Cortex of kidney (tissue), 1 donor: ENCODE results near the gene SOD1.
A peak's percentile ranks its signal among the peaks of the same experiment; 100 is the strongest.
"Not testable (repeated sequence)": the region's sequence is repeated elsewhere in the genome, so short reads cannot be mapped to it uniquely, and the experiment has no call there.

Source experiments
- DNase-seq: peaks from one replicate; lab custom pipeline; 2025; lab: John Stamatoyannopoulos, UW

The SOD1 gene

DNA sequence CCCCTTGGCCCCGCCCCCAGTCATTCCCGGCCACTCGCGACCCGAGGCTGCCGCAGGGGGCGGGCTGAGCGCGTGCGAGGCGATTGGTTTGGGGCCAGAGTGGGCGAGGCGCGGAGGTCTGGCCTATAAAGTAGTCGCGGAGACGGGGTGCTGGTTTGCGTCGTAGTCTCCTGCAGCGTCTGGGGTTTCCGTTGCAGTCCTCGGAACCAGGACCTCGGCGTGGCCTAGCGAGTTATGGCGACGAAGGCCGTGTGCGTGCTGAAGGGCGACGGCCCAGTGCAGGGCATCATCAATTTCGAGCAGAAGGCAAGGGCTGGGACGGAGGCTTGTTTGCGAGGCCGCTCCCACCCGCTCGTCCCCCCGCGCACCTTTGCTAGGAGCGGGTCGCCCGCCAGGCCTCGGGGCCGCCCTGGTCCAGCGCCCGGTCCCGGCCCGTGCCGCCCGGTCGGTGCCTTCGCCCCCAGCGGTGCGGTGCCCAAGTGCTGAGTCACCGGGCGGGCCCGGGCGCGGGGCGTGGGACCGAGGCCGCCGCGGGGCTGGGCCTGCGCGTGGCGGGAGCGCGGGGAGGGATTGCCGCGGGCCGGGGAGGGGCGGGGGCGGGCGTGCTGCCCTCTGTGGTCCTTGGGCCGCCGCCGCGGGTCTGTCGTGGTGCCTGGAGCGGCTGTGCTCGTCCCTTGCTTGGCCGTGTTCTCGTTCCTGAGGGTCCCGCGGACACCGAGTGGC is at the start of gene SOD1:
TSS of gene SOD1 (plus strand) at position 158 of the 723 bp plus-strand sequence. CDS start at position 235, 77 bp downstream.
- peak; percentile 41 for DNase-seq

DNA sequence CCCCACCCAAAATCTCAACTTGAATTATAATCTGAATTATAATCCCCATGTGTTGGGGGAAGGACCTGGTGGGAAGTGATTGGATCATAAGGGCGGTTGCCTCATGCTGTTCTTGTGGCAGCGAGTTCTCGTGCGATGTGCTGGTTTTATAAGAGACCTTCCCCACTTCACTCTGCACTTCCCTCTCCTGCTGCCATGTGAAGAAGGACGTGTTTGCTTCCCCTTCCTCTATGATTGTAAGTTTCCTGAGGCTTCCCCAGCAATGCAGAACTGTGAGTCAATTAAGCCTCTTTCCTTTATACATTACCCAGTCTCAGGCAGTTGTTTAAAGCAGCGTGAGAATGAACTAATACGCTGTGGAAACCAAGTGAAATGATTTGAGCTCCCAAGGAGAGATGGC is 48.0 kb upstream of the SOD1 start:
- no peak for DNase-seq

DNA sequence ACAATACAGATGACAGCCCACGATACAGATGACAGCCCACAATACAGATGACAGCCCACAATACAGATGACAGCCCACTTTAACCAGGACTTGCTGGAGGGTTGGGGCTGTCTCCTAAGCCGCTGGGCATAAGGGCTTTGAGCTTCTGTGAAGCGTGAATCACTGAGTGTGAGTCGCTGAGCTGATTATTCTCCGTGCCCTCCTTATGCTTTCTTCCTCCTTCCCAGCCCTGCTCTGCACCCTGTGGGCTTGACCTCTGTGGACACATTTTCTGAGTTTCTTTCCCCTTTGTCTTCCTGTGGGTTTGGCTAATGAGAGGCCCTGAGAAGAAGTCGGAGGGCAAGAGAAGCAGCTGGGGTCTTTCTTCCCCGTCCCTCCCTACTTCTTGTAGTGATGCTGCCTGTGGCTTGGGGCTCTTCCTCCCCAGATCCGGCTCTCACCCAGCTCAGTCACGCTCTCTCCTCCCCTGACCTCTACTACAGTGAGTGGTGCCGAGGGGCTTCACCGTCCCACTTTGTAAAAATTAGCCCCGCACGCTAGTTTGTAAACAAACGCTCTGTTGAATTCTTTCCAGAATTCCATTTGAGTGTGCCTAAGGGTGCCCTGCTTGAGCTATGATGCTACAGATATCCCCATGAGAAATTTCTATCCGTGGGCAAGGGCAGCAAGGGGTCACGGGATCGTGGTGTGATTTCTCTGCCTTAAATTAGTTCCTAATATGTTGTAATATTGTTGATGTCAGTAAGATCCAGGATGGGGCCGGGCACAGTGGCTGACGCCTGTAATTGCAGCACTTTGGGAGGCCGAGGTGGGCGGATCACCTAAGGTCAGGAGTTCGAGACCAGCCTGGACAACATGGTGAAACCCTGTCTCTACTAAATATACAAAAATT is 46.4 kb upstream of the SOD1 start:
- no peak for DNase-seq

DNA sequence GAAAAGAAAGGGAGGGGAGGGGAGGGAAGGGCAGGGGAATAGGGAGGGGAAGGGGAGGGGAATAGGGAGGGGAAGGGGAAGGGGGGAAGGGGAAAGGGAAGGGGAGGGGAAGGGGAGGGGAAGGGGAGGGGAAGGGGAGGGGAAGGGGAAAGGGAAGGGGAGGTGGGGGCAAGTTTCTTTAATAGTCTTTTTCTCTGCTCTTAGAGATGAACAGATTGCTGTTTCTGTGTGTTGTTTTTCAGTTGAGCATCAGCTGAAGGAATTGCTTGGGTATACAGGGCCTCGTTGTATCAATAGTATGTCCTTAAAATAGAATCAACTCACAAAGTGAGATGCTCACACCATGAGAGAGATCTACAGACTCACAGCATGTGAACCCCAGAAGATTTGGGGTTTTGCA is 44.8 kb upstream of the SOD1 start:
- no peak for DNase-seq

DNA sequence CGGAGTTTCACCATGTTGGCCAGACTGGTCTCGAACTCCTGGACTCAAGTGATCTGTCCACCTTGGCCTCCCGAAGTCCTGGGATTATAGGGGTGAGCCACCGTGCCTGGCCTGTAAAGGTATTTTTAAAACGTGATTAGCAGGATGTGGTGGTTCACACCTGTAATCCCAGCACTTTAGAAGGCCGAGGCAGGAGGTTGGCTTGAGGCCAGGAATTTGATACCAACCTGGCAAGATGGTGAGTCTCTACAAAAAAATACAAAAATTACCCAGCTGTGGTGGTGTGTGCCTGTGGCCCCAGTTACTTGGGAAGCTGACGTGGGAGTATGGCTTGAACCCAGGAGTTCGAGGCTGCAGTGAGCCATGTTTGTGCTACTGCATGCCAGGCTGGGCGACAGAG is 43.3 kb upstream of the SOD1 start:
- DNase-seq = no peak

DNA sequence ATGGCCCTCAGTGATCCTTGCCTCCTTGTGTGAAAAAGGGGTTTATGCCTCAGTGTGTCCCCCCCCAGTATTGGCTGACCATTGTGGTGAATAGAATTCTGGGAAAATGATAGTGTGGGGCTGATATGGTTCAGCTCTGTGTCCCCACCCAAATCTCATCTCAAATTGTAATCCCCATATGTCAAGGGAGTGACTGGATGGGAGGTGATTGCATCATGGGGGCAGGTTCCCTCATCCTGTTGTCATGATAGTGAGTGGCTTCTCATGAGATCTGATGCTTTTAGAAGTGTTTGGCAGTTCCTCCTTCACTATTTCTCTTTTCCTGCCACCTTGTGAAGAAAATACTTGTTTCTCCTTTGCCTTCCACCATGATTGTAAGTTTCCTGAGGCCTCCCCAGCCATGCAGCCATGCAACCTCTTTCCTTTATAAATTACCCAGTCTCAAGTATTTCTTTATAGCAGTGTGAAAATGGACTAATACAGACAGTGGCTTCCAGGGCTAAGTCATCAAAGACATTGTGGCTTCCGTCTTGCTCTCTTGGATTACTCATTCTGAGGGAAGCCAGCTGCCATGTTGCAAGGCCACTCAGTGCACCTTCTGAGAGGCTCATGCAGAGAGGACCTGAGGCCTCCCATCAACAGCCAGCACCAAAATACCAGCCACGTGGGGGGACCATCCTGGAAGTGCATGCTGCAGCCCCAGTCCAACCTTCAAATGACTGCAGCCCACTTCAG is 40.6 kb upstream of the SOD1 start:
- DNase-seq = no peak

DNA sequence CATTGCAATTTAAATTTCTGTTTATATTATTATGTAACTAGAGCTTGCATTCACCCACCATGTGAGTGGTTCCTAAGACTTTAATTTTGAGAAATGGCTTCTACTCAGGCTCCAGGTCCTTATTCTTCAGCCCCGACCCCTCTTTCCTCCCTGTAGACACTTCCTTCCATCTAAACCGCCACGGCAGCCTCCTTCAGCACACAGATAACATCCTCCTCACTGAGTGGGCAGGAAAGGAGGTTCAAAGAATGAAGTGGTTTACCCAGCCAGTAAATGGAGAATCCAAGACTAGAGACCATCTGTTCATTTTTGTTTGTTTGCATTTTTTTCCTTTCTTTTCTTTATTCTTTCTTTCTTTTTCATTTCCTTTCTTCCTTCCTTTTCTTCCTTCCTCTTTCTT is 37.1 kb upstream of the SOD1 start:
- DNase-seq = no peak

DNA sequence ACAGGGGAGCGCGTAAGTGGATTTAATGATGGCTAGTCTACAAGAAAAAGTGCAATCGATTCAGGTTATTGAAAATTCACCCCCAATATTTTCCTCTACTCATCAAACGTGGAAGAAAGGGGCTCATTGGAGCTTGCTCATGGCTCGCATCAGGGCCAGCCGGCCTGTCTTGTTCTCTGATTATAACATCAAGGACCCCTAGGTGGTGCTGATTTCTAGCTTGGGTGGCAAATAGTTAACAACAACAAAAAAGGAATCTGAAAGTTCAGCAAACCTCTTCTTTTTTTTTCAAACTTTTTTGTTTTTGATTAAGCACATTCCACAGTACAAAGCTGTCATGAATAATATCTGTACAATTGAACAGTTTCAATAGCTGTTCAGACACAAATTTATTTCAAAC is 35.8 kb upstream of the SOD1 start:
- no peak for DNase-seq

DNA sequence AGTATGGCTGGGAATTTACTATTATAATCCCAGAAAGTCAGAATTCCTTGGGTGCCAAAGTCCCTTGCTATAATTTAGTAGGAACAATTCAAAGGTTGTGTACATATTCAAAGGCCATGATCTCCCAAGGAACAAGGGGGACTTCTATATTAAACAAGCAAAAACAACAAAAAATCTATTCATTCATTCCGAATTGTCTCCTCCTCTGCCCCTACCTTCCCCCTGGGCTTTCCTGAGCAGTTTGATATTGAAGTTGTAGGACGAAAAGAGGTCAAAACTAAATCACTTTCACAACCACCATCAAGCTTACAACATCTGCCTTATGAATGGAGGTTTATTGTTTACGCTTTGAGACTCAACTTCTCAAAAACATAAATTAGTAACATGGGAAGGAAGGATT is 35.3 kb upstream of the SOD1 start:
- no peak for DNase-seq

DNA sequence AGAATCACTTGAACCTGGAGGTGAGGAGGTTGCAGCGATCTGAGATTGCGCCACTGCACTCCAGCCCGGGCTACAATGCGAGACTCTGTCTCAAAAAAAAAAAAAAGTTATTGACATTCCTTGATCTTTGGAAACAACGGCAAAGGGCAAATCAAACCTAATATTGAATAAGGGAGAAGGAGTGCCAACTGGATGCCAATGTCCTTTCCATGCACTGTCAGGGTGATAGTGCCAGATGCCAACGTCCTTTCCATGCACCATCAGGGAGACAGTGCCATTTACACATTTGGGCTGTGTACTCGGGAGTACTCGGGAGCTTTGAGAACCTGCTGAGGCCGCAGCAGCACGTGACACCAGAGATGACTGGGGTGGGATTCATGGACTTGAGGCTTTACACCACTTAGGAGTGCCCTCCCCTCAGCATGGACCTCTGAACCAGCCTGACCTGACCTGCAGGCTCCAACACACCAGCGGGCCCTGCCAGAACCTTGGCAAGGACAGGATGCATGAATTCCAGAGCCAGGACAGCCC is 34.5 kb upstream of the SOD1 start:
- DNase-seq = no peak

DNA sequence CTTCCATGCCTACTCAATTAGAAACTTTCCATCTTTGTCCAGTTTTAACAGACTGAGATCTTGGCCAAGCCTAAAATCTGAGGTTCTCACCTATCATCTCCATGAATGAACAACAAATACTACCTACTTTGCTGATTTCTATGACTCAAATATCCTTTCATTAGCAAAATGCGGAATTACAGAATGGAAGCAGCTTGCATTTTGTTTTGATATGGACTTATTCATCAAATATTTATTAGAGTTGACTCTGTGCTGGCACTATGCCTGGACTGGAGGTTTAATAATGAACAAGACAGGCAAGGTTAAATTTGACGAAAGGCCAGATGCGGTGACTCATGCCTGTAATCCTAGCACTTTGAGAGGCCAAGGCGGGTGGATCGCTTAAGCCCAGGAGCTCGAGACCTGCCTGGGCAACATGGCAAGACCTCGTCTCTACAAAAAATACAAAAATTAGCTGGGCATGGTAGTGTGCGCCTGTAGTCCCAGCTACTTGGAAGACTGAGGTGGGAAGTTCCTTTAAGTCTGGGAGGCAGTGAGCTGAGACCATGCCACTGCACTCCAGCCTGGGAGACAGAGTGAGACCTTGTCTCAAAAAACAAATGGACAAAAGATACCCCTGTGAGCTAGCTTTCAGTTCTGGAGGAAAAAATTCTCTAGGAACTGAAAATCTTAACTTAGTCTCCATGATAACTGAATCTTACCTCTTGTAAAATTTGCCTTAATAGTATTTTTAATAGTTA is 29.4 kb upstream of the SOD1 start:
- no peak for DNase-seq

DNA sequence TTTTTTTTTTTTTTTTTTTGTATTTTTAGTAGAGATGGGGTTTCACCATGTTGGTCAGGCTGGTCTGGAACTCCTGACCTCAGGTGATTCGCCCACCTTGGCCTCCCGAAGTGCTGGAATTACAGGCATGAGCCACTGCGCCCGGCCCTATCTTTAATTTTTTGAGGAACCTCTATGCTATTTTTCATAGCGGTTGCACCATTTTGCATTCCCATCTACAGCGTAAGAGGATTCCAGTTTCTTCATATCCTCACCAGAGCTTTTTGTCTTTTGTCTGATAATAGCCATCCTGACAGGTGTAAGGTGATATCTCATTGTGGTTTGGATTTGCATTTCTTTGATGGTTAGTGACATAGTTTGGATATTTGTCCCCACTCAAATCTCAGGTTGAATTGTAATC is 27.6 kb upstream of the SOD1 start:
- DNase-seq = not testable (repeated sequence)

DNA sequence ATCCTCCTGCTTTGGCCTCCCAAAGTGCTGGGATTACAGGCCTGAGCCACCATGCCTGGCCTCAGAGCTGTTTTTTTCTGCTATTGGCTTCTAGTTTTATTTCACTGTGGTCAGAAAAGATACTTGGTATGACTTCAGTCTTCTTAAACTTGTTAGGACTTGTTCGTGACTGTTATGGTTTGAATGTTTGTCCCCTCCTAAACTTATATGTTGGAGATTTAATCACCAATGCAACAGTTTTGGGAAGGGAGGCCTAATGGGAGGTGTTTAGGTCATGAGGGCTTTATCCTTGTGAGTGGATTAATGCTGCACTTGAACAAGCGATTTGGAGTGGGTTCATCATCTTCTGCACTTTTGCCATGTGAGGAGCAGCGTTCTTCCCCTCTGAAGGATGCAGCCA is 24.5 kb upstream of the SOD1 start:
- DNase-seq = no peak

DNA sequence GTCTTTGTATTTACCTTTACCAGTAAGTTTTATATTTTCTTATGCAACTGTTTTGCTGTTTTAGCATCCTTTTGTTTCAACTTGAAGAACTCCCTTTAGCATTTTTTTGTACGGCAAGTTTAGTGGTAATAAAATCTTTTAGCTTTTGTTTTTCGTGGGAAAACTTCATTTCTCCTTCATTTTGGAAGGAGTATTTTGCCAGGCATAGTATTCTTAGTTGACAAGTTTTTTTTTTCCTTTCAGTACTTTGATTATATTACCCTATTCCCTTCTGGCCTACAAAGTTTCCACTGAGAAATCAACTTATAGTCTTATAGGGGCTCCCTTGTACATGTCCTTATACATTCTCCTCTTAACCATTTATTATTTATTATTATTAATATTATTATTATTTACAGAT is 22.6 kb upstream of the SOD1 start:
- DNase-seq = no peak

DNA sequence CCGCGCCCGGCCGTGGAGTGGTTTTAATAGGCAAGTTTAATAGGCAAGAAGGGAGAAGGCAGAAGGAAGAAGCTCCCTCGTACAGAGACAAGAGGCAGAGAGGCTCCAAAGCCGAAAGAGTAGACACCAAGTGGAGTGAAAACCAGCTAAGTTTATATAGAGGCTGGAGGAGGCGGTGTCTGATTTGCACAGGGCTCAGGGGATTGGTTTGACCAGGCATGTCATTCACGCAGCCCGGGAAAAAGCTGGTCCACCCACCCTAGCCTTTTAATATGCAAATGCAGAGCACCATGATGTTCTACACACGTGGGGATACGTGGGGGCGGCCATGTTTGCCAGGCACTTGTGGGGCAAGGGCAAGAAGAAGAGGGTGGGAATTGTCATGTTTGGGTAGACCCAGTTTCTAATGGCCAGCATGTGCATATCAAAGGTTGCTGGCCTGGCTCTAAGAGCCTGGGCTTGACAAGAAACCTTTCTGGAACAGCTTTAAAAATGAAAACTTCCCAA is 18.0 kb upstream of the SOD1 start:
- DNase-seq = no peak

DNA sequence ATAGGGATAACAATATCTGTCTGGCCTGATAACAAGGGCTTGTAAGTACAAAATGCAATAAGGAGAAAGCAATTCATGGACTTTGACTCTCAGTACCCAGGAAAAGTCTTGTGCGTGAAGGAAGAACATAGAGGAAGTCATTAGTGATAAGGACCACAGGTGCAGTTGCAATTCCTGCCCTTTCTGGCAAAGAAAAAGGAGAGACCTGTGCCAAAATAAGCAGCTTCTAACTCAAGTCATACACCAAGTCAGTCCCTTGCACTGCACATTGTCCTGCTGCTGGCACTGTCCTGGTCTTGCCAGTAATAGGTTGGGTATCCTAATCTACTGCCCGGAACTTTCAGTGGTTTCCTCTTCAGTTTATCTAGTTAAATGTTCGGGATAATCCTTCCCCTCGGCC is 14.8 kb upstream of the SOD1 start:
- DNase-seq = no peak

DNA sequence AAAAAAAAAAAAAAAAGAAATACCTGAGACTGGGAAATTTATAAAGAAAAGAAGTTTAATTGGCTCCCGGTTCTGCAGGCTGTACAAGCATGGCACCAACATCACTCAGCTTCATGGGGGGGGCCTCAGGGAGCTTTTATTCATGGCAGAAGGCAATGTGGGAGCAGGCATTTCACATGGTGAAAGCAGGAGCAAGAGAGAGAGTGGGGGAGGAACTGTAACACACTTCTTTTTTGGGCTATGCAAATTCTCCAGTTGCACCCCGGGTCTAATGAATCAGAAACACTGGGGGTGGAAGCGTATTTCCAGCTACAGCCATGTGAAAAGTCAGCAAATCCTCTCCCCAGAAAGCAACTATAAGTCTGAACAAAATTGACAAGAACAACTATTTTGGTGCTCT is 11.8 kb upstream of the SOD1 start:
- no peak for DNase-seq

DNA sequence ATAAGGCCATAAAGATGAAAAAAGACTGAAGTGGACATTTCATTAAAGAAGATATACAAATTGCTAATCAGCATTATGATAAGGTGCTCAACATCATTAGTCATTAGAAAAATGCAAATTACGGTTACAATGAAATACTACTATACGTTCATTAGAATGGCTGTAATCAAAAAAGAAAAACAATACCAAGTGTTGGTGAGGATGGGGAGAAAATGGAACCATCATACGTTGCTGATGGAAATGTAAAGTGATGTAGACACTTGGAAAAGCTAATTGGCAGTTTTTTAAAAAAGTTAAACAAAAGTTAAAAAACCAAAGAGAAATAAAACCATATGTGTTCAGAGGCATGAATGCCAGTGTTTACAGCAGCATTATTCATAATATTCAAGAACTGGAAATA is 8.6 kb upstream of the SOD1 start:
- DNase-seq = no peak

DNA sequence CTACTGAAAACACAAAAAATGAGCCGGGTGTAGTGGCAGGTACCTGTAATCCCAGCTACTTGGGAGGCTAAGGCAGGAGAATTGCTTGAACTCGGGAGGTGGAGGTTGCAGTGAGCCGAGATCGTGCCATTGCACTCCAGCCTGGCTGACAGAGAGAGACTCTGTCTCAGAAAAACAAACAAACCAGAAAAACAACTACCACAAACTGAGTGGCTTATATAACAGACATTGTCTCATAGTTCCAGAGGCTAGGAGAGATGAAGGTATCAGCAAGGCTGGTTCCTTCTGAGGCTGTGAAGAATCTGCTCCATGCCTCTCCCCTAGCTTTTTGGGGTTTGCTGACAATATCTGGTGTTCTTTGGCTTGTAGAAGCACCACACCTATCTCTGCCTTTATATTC is 8.0 kb upstream of the SOD1 start:
- DNase-seq = not testable (repeated sequence)

DNA sequence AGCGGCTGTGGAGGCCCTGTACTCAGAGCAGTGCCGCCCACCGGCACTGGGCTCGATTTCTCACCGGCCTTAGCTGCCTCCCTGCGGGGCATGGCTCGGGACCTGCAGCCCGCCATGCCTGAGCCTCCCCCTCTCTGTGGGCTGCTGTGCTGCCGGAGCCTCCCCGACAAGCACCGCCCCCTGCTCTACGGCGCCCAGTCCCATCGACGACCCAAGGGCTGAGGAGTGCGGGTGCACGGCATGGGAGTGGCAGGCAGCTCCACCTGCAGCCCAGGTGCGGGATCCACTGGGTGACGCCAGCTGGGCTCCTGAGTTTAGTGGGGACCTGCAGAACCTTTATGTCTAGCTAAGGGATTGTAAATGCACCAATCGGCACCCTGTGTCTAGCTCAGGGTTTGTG is 5.2 kb upstream of the SOD1 start:
- DNase-seq = no peak

DNA sequence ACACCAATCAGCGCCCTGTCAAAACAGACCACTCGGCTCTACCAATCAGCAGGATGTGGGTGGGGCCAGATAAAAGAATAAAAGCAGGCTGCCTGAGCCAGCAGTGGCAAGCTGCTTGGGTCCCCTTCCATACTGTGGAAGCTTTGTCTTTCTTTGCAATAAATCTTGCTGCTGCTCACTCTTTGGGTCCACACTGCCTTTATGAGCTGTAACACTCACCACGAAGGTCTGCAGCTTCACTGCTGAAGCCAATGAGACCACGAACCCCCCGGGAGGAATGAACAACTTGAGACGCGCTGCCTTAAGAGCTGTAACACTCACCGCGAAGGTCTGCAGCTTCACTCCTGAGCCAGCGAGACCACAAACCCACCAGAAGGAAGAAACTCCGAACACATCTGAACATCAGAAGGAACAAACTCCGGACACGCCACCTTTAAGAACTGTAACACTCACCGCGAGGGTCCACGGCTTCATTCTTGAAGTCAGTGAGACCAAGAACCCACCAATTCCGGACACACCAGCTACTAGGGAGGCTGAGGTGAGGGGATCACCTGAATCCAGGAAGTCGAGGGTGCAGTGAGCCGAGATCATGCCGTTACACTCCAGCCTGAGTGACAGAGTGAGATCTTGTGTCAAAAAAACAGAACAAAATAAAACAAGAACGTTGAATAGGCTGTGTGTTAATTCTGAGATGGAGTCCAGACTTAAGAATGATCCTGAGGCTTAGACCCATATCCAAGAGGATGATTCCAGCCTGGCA is 4.5 kb upstream of the SOD1 start:
- DNase-seq = not testable (repeated sequence)
